ENCODE data around the gene SERPINA5.

DNA sequence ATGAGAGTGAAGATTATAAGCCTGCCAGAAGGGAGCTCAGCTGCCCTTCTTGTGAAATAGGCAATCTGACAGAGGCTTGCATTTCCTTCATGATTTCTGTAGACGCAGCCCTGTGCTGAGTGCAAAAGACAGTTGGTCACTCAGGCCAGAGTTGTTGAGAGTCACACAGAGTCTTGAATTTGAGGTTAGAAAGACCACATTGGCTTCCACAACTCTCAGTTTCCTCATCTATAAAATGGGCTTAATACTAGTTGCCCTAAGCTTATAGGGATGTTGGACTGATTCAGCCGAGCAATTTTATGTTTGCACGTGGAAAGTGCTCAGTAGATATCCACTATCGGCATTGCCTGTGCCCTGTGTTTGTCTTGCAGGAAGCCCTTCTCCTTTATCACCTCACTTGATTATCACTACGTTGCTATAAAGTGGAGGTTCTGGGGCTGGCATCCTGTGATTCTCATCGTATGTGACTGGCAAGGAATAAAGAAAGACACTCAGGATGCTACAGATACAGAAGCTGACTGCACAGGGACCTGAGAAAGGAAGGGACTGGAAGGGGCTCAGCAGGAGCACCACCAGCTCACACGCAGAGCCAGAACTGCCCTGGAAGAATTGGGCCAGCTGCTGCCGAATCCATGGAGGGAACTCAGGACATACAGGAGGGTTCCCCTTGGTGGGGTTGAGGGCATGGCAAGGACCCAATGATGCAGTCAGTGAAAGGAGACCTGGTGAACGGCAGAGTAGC lies 39.8 kb upstream of the SERPINA5 start:
- TF ChIP-seq, protein P1, sequence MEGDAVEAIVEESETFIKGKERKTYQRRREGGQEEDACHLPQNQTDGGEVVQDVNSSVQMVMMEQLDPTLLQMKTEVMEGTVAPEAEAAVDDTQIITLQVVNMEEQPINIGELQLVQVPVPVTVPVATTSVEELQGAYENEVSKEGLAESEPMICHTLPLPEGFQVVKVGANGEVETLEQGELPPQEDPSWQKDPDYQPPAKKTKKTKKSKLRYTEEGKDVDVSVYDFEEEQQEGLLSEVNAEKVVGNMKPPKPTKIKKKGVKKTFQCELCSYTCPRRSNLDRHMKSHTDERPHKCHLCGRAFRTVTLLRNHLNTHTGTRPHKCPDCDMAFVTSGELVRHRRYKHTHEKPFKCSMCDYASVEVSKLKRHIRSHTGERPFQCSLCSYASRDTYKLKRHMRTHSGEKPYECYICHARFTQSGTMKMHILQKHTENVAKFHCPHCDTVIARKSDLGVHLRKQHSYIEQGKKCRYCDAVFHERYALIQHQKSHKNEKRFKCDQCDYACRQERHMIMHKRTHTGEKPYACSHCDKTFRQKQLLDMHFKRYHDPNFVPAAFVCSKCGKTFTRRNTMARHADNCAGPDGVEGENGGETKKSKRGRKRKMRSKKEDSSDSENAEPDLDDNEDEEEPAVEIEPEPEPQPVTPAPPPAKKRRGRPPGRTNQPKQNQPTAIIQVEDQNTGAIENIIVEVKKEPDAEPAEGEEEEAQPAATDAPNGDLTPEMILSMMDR (IDR thresholded peaks at IDR 0.05; ENCODE audit: control extremely low read depth in 1 of 3, insufficient read depth in 1 of 3, low read depth in 1 of 3, low read length in 3 of 3), result no peak
- TF ChIP-seq POLR2AphosphoS5 (IDR thresholded peaks at IDR 0.05; ENCODE audit: low read depth, low read length), result no peak
- no peak for TF ChIP-seq EZH2 (IDR thresholded peaks at IDR 0.05; ENCODE audit: low read depth, low read length, severe bottlenecking)
- no peak for TF ChIP-seq RBBP5 (IDR thresholded peaks at IDR 0.05; ENCODE audit: borderline replicate concordance, low read depth, low read length)
- TF ChIP-seq ZNF274 (IDR thresholded peaks at IDR 0.05; ENCODE audit: borderline replicate concordance, extremely low read depth, low read length), result no peak

Measured in H1 (cell line).